AG09319 (cell line): Measurements from ENCODE around the gene ENTPD1.

Source experiments
- DNase-seq: peaks from one replicate; pipeline ENCODE4 v3.0.0-alpha.2; 2010; ENCODE audit warnings: low read depth; ENCODE audit errors: extremely low read depth
- TF ChIP-seq, protein P1 (sequence below): IDR thresholded peaks from 2 replicates; pipeline ENCODE4 v1.5.1; 2011; ENCODE audit warnings: low read depth, mild to moderate bottlenecking, inconsistent platforms, low read length, moderate library complexity

ENTPD1 gene

DNA sequence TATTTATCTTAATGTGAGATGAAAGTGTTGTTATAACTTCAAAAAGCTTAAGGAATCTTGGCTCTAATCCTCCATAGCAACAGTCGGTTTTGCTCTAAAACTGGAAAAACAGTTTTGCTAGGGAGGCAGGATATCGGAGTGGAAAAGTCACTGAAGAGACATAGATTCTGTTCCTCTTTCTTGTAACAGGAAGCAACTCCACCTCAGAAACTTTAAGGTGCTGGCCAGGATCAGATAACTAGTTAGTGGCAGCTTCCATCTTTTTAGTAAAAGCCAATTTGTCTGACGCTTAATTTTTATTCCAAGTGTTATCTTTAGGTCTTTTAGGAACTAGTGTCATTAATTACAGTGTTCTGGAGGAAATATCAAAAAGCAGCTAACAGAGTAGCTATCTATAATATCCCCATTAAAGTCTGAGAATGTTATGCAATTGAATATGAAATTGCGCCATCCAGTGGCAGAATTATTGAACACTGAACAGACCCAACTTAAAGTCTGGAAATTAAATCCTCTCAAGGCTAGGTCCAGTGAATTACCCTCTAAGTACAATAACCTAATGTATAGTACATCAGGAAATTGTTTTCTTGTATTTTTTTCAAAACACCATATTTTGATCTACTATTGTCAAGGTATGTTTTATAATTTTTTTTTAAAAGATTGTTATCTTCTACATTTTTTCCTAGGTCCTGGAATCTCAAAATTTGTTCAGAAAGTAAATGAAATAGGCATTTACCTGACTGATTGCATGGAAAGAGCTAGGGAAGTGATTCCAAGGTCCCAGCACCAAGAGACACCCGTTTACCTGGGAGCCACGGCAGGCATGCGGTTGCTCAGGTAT is 85.9 kb downstream of the ENTPD1 start:
- TF ChIP-seq, protein P1, sequence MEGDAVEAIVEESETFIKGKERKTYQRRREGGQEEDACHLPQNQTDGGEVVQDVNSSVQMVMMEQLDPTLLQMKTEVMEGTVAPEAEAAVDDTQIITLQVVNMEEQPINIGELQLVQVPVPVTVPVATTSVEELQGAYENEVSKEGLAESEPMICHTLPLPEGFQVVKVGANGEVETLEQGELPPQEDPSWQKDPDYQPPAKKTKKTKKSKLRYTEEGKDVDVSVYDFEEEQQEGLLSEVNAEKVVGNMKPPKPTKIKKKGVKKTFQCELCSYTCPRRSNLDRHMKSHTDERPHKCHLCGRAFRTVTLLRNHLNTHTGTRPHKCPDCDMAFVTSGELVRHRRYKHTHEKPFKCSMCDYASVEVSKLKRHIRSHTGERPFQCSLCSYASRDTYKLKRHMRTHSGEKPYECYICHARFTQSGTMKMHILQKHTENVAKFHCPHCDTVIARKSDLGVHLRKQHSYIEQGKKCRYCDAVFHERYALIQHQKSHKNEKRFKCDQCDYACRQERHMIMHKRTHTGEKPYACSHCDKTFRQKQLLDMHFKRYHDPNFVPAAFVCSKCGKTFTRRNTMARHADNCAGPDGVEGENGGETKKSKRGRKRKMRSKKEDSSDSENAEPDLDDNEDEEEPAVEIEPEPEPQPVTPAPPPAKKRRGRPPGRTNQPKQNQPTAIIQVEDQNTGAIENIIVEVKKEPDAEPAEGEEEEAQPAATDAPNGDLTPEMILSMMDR = peak; percentile 53
- peak; percentile 29 for DNase-seq

DNA sequence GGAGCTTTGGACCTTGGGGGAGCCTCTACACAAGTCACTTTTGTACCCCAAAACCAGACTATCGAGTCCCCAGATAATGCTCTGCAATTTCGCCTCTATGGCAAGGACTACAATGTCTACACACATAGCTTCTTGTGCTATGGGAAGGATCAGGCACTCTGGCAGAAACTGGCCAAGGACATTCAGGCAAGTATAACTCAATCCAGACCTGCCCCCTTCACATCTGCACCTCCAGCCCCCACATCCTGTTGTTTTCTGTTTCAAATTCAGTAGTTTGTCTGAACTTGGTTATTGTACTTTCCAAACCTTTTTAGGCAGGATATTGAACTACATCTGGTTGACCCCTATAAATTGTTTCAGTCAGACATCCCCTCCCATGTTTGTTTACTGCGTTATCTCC is 89.4 kb downstream of the ENTPD1 start:
- TF ChIP-seq, protein P1 = no peak
- DNase-seq = no peak

DNA sequence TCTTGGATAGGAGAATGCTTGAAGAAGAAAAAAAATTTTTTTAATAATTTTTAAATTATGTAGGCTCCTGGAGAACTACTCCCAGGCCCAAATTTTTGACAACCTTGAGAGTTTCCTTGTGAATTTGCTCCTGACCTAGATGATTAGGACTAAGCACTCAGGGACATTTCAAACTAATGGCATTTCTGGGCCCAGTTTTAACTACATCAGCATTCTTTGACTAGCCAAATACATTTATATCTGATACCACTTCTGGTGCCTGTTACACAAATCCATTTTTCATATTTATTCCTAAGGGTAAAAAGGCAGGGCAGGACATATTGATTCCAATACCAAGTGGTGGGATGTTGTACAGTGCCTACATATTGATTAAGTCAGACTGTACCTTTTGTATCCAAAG is 91.0 kb downstream of the ENTPD1 start:
- TF ChIP-seq, protein P1 = no peak
- DNase-seq = no peak

DNA sequence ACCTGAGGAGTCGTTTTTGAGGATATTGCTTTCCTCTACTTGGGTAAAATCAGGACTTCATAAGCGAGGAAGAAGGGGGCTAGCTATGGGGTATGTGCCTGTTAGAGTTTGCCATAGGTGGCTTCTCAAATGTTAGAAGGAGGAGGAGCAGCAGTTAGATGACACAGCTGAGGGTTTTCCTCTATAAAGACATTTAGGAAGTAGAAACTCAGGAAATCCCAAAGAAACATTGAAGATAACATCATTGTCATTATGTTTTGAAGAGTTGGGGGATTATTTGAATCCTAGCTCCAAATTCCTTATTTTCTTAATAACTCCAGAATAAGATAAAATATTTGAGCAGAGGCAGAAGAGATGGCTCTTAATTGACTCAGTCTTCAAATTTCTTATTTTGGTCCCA is 92.9 kb downstream of the ENTPD1 start:
- TF ChIP-seq, protein P1 = no peak
- no peak for DNase-seq

DNA sequence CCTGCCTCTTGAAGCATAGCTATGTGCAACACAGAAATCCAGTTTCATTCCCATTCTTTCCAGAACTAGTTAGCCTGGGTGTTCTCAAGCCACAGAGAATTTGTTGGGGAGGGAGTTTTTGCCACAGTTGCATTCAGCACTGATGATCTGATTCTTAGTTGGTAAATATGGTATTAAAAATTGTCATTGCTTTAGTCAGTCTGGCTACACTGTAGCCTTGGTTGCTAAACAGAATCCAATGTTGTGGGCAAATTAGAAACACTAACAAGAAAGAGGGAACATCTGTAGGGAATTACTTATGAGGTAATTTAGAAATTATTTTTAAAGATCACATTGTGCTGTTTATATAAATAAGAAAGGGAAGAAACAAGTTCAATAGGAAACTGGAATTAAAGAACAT is 94.8 kb downstream of the ENTPD1 start:
- DNase-seq = peak; percentile 46
- TF ChIP-seq, protein P1 = no peak

DNA sequence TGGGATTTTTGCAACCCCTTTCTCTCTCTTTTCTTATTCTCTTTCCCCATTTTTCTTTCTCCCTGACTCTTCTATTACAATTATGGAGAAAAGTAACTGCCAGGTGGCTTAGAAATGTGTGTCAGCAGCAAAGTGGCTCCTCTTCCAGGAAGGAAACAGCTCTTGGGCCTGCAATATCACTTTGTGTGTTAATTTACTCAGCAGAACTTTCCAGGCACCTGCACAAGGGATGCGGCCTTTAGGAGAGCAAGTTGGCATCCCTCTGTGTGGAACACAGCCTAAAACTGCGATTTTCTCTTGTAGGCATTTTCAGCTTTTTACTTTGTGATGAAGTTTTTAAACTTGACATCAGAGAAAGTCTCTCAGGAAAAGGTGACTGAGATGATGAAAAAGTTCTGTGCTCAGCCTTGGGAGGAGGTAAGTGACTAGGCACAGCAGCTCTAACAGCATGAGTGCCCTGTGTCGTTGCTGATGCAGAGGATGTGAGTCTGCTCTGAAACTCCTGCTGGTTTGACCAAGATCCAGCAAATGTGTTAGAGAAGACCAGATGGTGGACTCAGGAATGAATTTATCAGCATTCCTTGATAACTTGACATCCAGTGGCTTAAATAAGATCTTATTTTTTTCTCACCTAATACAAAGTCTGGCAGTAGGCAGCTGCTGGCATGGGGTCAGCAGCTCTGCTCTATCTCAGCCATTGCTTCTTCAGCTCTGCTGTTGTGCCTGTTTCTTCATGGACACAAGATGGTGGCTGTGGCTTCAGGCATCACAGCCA is 104.4 kb downstream of the ENTPD1 start:
- TF ChIP-seq, protein P1 = no peak
- no peak for DNase-seq

DNA sequence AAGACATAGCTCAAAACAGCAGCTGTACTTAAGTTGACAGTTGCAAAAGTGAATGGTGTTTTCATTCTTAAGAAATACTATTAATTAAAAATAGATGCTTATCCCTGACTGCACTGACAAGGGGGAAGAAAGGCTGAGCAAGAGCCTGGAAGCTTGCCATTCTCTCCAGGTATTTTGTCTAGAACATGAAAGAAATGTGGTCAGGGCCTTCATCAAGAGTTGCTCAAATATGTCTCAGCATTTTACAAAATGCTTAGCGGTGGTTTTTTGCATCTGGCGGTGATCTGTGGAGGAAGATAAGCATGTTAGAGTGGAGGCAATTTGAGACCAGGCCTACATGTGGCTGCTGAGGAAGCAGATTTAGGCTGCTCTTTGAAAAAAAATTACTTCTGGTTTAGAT is 105.4 kb downstream of the ENTPD1 start:
- DNase-seq = no peak
- TF ChIP-seq, protein P1 = no peak
